IMR-90 (cell line): Measurements from ENCODE around the gene KCNK7. TPM values are rescaled to one million over a fixed set of nuclear protein-coding genes. Genes with fewer than 3 reads are reported as not detected.

Experiments used
- ATAC-seq: fragments of 200-7000 bp; cut with Tn5 transposase; 2 replicates; pipeline ENCODE4 v1.9.1; 2020; ENCODE audit warnings: low read depth, mild to moderate bottlenecking, moderate library complexity
- BruUV-seq: library from RNA; stranded (reverse); fragments of 400-500 nt; replicated peaks from 2 replicates; lab custom pipeline; 2021; lab: Mats Ljungman, UMichigan
- CTCF ChIA-PET: fragments of 300-600 bp; formaldehyde crosslinking; extraction: SDS; loops from one replicate; lab custom pipeline; 2021; ENCODE audit warnings: antibody characterized with exemption; lab: Yijun Ruan, JAX
- POLR2A ChIA-PET: fragments of 300-600 bp; sonication (Branson Sonifier 250); formaldehyde crosslinking; loops from one replicate; lab custom pipeline; 2022; ENCODE audit warnings: antibody characterized with exemption; ENCODE audit not compliant: unreplicated experiment; lab: Charles Lee
- DNase-seq: peaks from one replicate; pipeline ENCODE4 v3.0.0; 2013
- H2AFZ ChIP-seq: replicated peaks from 2 replicates; pipeline ENCODE3; 2013; ENCODE audit warnings: low read length, mild to moderate bottlenecking; ENCODE audit not compliant: poor library complexity
- H2AK5ac ChIP-seq: 2 replicates; pipeline ENCODE4 v1.6.1; 2013; ENCODE audit warnings: low read depth, low read length, inconsistent platforms
- H2AK9ac ChIP-seq: replicated peaks from 2 replicates; pipeline ENCODE3; 2013; ENCODE audit warnings: mild to moderate bottlenecking, low read depth, low read length, moderate library complexity; ENCODE audit not compliant: poor library complexity
- H2BK120ac ChIP-seq: 2 replicates; pipeline ENCODE4 v1.6.1; 2013; ENCODE audit warnings: low read depth, low read length, inconsistent platforms
- H2BK15ac ChIP-seq: 3 replicates; pipeline ENCODE4 v1.6.1; 2013; ENCODE audit warnings: low read depth, low read length, inconsistent platforms
- H2BK20ac ChIP-seq: 2 replicates; pipeline ENCODE4 v1.6.1; 2013; ENCODE audit warnings: low read depth, mild to moderate bottlenecking, inconsistent platforms, low read length, moderate library complexity
- H2BK5ac ChIP-seq: 2 replicates; pipeline ENCODE4 v1.6.1; 2013; ENCODE audit warnings: mild to moderate bottlenecking, low read depth, low read length, inconsistent platforms; ENCODE audit not compliant: poor library complexity, severe bottlenecking
- H3K14ac ChIP-seq: replicated peaks from 2 replicates; pipeline ENCODE4 v1.6.1; 2013; ENCODE audit warnings: low read depth, low read length, inconsistent platforms
- H3K18ac ChIP-seq: 2 replicates; pipeline ENCODE4 v1.6.1; 2013; ENCODE audit warnings: low read depth, low read length, control low read depth
- H3K23ac ChIP-seq: 2 replicates; pipeline ENCODE4 v1.6.1; 2013; ENCODE audit warnings: low read depth, low read length, inconsistent platforms
- H3K27ac ChIP-seq: 2 replicates; pipeline ENCODE4 v1.5.1; 2013; ENCODE audit warnings: mild to moderate bottlenecking, control low read depth, low read length; ENCODE audit not compliant: insufficient read depth
- H3K27me3 ChIP-seq: 2 replicates; pipeline ENCODE4 v1.6.1; 2013; ENCODE audit warnings: low read length; ENCODE audit not compliant: control insufficient read depth, insufficient read depth
- H3K36me3 ChIP-seq: 2 replicates; pipeline ENCODE4 v1.6.1; 2013; ENCODE audit warnings: low read length, mixed read lengths; ENCODE audit not compliant: control insufficient read depth, insufficient read depth
- H3K4ac ChIP-seq: 2 replicates; pipeline ENCODE4 v1.6.1; 2013; ENCODE audit warnings: low read depth, low read length, inconsistent platforms
- H3K4me1 ChIP-seq: 2 replicates; pipeline ENCODE4 v1.6.1; 2013; ENCODE audit warnings: low read length, mixed read lengths; ENCODE audit not compliant: control insufficient read depth, insufficient read depth
- H3K4me2 ChIP-seq: 2 replicates; pipeline ENCODE4 v1.6.1; 2013; ENCODE audit warnings: low read depth, mild to moderate bottlenecking, control low read depth, low read length, moderate library complexity
- H3K4me3 ChIP-seq: 2 replicates; pipeline ENCODE4 v1.5.1; 2013; ENCODE audit warnings: low read depth, mild to moderate bottlenecking, control low read depth, low read length, moderate library complexity; ENCODE audit not compliant: insufficient read depth
- H3K56ac ChIP-seq: 2 replicates; pipeline ENCODE4 v1.6.1; 2013; ENCODE audit warnings: low read length, inconsistent platforms; ENCODE audit not compliant: insufficient read depth; ENCODE audit errors: extremely low read depth
- H3K79me1 ChIP-seq, 2 experiments: 2 replicates each; pipeline ENCODE4 v1.6.1; 2013; ENCODE audit warnings: low read length in 2 of 2, inconsistent platforms in 1 of 2, low read depth in 1 of 2
- H3K9ac ChIP-seq: 2 replicates; pipeline ENCODE4 v1.6.1; 2013; ENCODE audit warnings: low read depth, low read length, control low read depth
- H3K9me1 ChIP-seq: 2 replicates; pipeline ENCODE4 v1.6.1; 2013; ENCODE audit warnings: low read length, inconsistent platforms; ENCODE audit not compliant: insufficient read depth
- H3K9me3 ChIP-seq: 2 replicates; pipeline ENCODE4 v1.6.1; 2013; ENCODE audit warnings: low read length; ENCODE audit not compliant: control insufficient read depth, insufficient read depth
- H4K20me1 ChIP-seq: 2 replicates; pipeline ENCODE4 v1.6.1; 2013; ENCODE audit warnings: low read length, inconsistent platforms; ENCODE audit not compliant: insufficient read depth
- H4K5ac ChIP-seq: 2 replicates; pipeline ENCODE4 v1.6.1; 2013; ENCODE audit warnings: mild to moderate bottlenecking, low read depth, low read length, control low read depth
- H4K8ac ChIP-seq, 2 experiments: 2 replicates each; pipeline ENCODE4 v1.6.1; 2013; ENCODE audit warnings: low read depth in 2 of 2, low read length in 2 of 2, control low read depth in 1 of 2, inconsistent platforms in 1 of 2
- H4K91ac ChIP-seq: 2 replicates; pipeline ENCODE4 v1.6.1; 2013; ENCODE audit warnings: low read depth, low read length, inconsistent platforms; ENCODE audit not compliant: insufficient read depth
- CHD1 ChIP-seq: IDR thresholded peaks from 2 replicates; pipeline ENCODE4 v1.6.1; 2012; ENCODE audit warnings: low read depth, low read length, improper control_type of control experiment
- FOS ChIP-seq: fragments of 150-350 bp; IDR thresholded peaks from 2 replicates; pipeline ENCODE4 v1.6.1; 2016; ENCODE audit warnings: low read depth, low read length
- MAFK ChIP-seq: IDR thresholded peaks from 2 replicates; pipeline ENCODE4 v1.6.1; 2012; ENCODE audit warnings: low read depth, low read length, improper control_type of control experiment
- MAZ ChIP-seq: IDR thresholded peaks from 2 replicates; pipeline ENCODE4 v1.6.1; 2012; ENCODE audit warnings: low read depth, mild to moderate bottlenecking, low read length, improper control_type of control experiment, moderate library complexity, borderline replicate concordance
- MXI1 ChIP-seq: IDR thresholded peaks from 2 replicates; pipeline ENCODE4 v1.6.1; 2012; ENCODE audit warnings: low read depth, mild to moderate bottlenecking, low read length, moderate library complexity, borderline replicate concordance
- NFE2L2 ChIP-seq: fragments of 150-350 bp; IDR thresholded peaks from 2 replicates; pipeline ENCODE4 v1.6.1; 2016; ENCODE audit warnings: low read depth, mild to moderate bottlenecking, low read length
- POLR2A ChIP-seq: IDR thresholded peaks from 2 replicates; pipeline ENCODE4 v1.6.1; 2012; ENCODE audit warnings: mild to moderate bottlenecking, low read depth, low read length
- RCOR1 ChIP-seq: IDR thresholded peaks from 2 replicates; pipeline ENCODE4 v1.6.1; 2012; ENCODE audit warnings: mild to moderate bottlenecking, low read length, improper control_type of control experiment; ENCODE audit not compliant: insufficient replicate concordance
- RFX5 ChIP-seq: IDR thresholded peaks from 2 replicates; pipeline ENCODE4 v1.8.0; 2012; ENCODE audit warnings: low read depth, mild to moderate bottlenecking, low read length, moderate library complexity
- SMC3 ChIP-seq: fragments of 150-350 bp; IDR thresholded peaks from 2 replicates; pipeline ENCODE4 v1.6.1; 2016; ENCODE audit warnings: low read depth, mild to moderate bottlenecking, antibody characterized with exemption, low read length, moderate library complexity
- WGBS, 2 experiments: methylation state at CpG; one replicate each; pipeline versions ENCODE4 v1.1.5 to v1.1.7; 2013; ENCODE audit warnings: missing lambda C conversion rate in 2 of 2; ENCODE audit not compliant: insufficient read length in 1 of 2; ENCODE audit errors: extremely low coverage in 2 of 2; 5-methylcytosine and 5-hydroxymethylcytosine counted together
- dilution Hi-C: fragments of 300-500 bp; cut with HindIII; formaldehyde crosslinking; loops from one replicate; pipeline ENCODE4 v1.14.3; 2018; ENCODE audit warnings: low sequenced_read_pairs; ENCODE audit not compliant: unreplicated experiment
- in situ Hi-C: fragments of 300-500 bp; cut with MboI; formaldehyde crosslinking; loops from 3 replicates; pipeline ENCODE4 v1.14.3; 2019; ENCODE audit warnings: low sequenced_read_pairs, inconsistent platforms, mixed read lengths
- intact Hi-C: fragments of 100-400 bp; cut with micrococcal nuclease; formaldehyde crosslinking; loops from 2 replicates; pipeline ENCODE4 v1.10.0; 2022
- polyA plus RNA-seq, 3 experiments: library from polyadenylated mRNA; depleted of rRNA; stranded (reverse); fragments of >200 nt; gene quantifications; 2 replicates each; pipeline ENCODE4 v1.2.3, GENCODE V29; 2012; ENCODE audit warnings: low replicate concordance in 1 of 3
- total RNA-seq: library from RNA; depleted of rRNA; stranded (reverse); fragments of >200 nt; gene quantifications from 2 replicates; pipeline ENCODE4 v1.2.3, GENCODE V29; 2012
- TF ChIP-seq, protein P1 (sequence below): fragments of 150-350 bp; IDR thresholded peaks from 2 replicates; pipeline ENCODE4 v1.6.1; 2017; ENCODE audit warnings: mild to moderate bottlenecking, antibody characterized with exemption, low read length, low read depth
- TF ChIP-seq, protein P2 (sequence below): conservative IDR thresholded peaks from 2 replicates; pipeline ENCODE4 v1.5.1; 2012; ENCODE audit warnings: mild to moderate bottlenecking, low read depth, low read length, improper control_type of control experiment

KCNK7 gene
- total and polyA plus RNA-seq, 2 of the 4 experiments (the other 2 are of a cell fraction): 0.09 TPM; not detected in 1

DNA sequence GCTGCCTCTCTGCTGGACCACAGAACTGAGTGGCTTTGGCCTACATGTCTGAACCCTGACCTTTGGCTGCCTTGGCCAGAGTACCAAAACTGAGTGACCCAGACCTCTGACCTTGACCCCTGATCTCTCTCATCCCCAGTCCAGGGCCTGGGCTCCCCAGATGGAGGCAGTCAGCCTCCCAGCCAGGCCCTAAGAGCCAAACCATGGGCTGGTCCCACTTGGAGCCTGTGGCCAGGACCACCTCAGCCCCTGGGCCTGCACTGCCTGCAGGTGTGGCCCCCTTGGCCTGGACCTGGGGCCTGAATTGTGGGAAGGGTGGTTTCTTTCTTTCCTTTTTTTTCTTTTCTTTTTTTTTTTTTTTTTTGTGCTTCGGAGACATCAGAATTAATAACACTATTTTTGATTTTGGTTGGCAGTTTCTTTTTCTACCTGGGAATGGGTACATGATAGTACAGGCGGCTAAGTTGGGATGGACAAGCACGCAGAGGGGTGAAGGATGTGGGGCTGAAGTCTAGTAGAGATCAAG, 41.5 kb upstream of the KCNK7 start:
- Histone ChIP-seq H3K4ac (no peak overlapping the region), H3K9me1 (peaks cover 10% of the 10 kb centered on the region), H3K9ac (no peak overlapping the region), H2AK5ac (no peak overlapping the region), H3K36me3 (peaks cover 42% of the 10 kb centered on the region), H3K27ac (no peak overlapping the region), H3K4me3 (no peak overlapping the region), H3K9me3 (no peaks in the 10 kb centered on the region), H4K20me1 (peaks cover 14% of the 10 kb centered on the region; the same call in 1 of the 2 replicates), H2AFZ (no peak overlapping the region), H2BK15ac (no peak overlapping the region), H4K91ac (no peak overlapping the region), H2BK120ac (no peak overlapping the region), H3K14ac (no peak overlapping the region), H3K23ac (no peak overlapping the region), H4K8ac (no peak overlapping the region), H3K4me1 (peaks cover 6% of the 10 kb centered on the region), H3K79me1 (peaks cover 16 to 38% of the 10 kb centered on the region in 2 experiments), H2AK9ac (peak overlapping the region; percentile 26), H2BK20ac (no peak overlapping the region), H3K18ac (no peak overlapping the region), H3K27me3 (no peaks in the 10 kb centered on the region), H3K4me2 (no peak overlapping the region), H4K5ac (no peak overlapping the region), H2BK5ac (no peak overlapping the region), H3K56ac (no peak overlapping the region)
- BruUV-seq: TSS peak; percentile 60
- ChIA-PET CTCF (interaction anchor here (1.6 to 1.8 kb wide), 2 partner anchors 12 to 26 kb away, joined by 5 read pairs; partner anchors contain the start of gene RELA), POLR2A (no interaction called here)
- ATAC-seq (no peak), DNase-seq (no peak)
- dilution Hi-C loops: no loop called here
- in situ Hi-C loops: no loop called here
- no peak for TF ChIP-seq MAZ
- no peak for TF ChIP-seq NFE2L2
- no peak for TF ChIP-seq SMC3
- no peak for TF ChIP-seq POLR2A
- TF ChIP-seq RFX5: no peak
- TF ChIP-seq MAFK: no peak
- TF ChIP-seq, protein P1, sequence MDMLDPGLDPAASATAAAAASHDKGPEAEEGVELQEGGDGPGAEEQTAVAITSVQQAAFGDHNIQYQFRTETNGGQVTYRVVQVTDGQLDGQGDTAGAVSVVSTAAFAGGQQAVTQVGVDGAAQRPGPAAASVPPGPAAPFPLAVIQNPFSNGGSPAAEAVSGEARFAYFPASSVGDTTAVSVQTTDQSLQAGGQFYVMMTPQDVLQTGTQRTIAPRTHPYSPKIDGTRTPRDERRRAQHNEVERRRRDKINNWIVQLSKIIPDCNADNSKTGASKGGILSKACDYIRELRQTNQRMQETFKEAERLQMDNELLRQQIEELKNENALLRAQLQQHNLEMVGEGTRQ: no peak
- TF ChIP-seq, protein P2, sequence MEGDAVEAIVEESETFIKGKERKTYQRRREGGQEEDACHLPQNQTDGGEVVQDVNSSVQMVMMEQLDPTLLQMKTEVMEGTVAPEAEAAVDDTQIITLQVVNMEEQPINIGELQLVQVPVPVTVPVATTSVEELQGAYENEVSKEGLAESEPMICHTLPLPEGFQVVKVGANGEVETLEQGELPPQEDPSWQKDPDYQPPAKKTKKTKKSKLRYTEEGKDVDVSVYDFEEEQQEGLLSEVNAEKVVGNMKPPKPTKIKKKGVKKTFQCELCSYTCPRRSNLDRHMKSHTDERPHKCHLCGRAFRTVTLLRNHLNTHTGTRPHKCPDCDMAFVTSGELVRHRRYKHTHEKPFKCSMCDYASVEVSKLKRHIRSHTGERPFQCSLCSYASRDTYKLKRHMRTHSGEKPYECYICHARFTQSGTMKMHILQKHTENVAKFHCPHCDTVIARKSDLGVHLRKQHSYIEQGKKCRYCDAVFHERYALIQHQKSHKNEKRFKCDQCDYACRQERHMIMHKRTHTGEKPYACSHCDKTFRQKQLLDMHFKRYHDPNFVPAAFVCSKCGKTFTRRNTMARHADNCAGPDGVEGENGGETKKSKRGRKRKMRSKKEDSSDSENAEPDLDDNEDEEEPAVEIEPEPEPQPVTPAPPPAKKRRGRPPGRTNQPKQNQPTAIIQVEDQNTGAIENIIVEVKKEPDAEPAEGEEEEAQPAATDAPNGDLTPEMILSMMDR: no peak
- TF ChIP-seq CHD1: no peak
- TF ChIP-seq RCOR1: no peak
- no peak for TF ChIP-seq MXI1
- TF ChIP-seq FOS: no peak
- intact Hi-C loops: no loop called here
- no CpG with 5 or more reads among the region's 3 CpGs for WGBS, 2 experiments
